ENCODE measurements around the gene MAB21L2.

Gene MAB21L2

DNA sequence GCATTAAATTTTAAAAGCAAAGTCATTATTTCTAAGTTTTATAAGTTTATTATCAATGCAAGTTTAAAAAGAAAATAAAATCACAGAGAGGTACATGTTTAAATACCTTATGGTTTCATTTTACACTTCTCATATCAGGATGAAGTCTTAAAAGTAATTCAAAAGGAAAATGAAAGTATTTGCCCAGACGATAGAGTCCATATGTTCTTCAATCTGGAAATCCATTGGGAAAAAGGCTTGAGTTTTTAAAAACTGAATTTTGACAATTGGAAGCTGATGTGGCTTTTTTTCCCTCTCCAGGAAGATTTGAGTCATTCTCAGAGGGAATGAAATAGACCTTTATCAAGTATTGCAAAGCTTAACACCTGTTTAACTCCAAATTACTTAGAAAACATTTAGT, 37.1 kb downstream of the MAB21L2 start:
- no peak for DNase-seq (ENCODE audit: low read depth in 2 of 2)

DNA sequence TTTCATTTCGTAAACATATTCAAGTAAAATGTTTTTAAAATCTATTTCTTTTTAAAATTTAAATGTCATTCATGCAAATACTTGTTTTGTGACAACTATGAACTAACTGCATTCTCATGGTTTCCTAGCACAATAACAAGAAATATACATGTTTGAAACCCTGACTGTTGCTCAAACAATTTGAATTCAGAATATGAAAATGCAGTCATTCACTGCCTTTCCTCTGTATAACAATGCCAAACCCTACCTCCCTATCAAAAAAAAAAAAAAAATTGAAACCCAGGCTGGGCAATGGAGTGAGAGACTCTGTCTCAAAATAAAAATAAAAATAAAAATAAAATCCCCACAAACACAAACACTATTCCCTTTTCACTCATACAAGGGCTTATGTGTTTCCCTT, 42.1 kb downstream of the MAB21L2 start:
- DNase-seq (ENCODE audit: low read depth in 2 of 2), result no peak

DNA sequence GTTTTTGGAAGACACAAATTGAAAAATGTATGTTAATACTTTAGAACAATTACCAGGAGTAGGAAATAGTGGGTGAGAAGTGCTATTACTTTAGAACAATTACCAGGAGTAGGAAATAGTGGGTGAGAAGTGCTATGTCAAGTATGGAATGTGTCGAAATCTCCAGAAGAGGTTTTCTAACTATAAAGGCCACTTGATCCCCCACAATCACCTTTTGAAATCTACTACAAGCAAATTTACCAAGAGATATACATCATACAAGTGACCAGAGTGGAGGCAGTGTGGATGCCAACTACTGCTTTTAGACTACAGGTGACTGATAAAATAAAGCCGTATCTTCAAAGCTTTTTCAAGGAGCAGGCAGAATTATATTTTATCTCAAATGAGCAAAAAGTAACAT, 43.1 kb downstream of the MAB21L2 start:
- no peak for DNase-seq (ENCODE audit: low read depth in 2 of 2)

- DNase-seq (ENCODE audit: low read depth in 2 of 2), result no peak
Measured at GRCh38 chr4:150628073-150628472, 46.1 kb downstream of the MAB21L2 start.

DNA sequence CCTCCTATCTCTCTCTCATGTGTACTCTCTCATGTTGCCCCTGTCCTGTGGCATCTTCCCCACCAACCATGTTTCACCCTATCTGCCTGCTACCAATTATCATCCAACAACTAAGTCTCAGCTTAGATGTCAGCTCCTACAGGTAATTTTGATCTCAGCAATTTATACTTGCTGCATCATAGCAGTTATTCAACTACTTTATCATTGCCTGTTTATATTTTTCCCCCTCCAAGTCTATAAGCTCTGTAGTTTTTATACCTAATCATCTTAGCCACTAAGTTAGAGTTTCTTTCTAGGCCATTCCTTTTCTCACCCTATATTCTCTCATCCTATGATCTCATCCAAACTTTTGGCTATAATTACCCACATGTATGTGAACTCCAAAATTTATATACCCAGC, 50.7 kb downstream of the MAB21L2 start:
- no peak for DNase-seq (ENCODE audit: low read depth in 2 of 2)
